ENCODE measurements around the gene AIPL1. TPM values are rescaled to one million over a fixed set of nuclear protein-coding genes. Genes with fewer than 3 reads are reported as not detected.

The AIPL1 gene
- total RNA-seq, 1 experiment from 2014 or later, result not detected

GRCh38 chr17:6377906-6378305 is 57.0 kb downstream of the AIPL1 start:
- no peak overlapping the region for H3K27ac ChIP-seq (ENCODE audit: low read length)
- in situ Hi-C loops (cut with HindIII; ENCODE audit: low pct_unique_long_range_greater_than_20kb, low sequenced_read_pairs), result no loop called here
- no peak overlapping the region for H3K4me3 ChIP-seq (ENCODE audit: low read depth in 2 of 2, low read length in 2 of 2)
- no peaks in the 10 kb centered on the region for H3K36me3 ChIP-seq (ENCODE audit: control insufficient read depth, insufficient read depth, low read length)
- no peaks in the 10 kb centered on the region for H3K27me3 ChIP-seq (ENCODE audit: control insufficient read depth, insufficient read depth, low read length)
- BruUV-seq (replicated peaks), result no TSS peak
- ChIA-PET CTCF (no interaction called here), POLR2A (interaction anchor here (0.9 kb wide), 1 partner anchor 532 kb away, joined by 3 read pairs; no protein-coding TSS in a partner anchor)
- intact Hi-C loops (cut with micrococcal nuclease; ENCODE audit: unreplicated experiment), result no loop called here
- no peaks in the 10 kb centered on the region for H3K4me1 ChIP-seq (ENCODE audit: control insufficient read depth, insufficient read depth, low read length)
- no peaks in the 10 kb centered on the region for H3K9me3 ChIP-seq (ENCODE audit: control insufficient read depth, insufficient read depth, low read depth, low read length)
- DNase-seq (ENCODE audit: low read depth, low spot score) (no peak), ATAC-seq (no peak)
- TF ChIP-seq SIN3A (IDR thresholded peaks at IDR 0.05; ENCODE audit: borderline replicate concordance, insufficient read depth, low read depth, low read length), result no peak
- TF ChIP-seq REST (IDR thresholded peaks at IDR 0.05; ENCODE audit: insufficient read depth in 1 of 2, low read depth in 2 of 2, low read length in 1 of 2), result no peak
- no peak for TF ChIP-seq POLR2AphosphoS5 (IDR thresholded peaks at IDR 0.05; ENCODE audit: low read depth, low read length)
- no peak for TF ChIP-seq TCF7L2 (IDR thresholded peaks at IDR 0.05; ENCODE audit: low read depth, low read length)
- no peak for TF ChIP-seq CTCF (IDR thresholded peaks at IDR 0.05)

- H3K27me3 ChIP-seq (ENCODE audit: control insufficient read depth, insufficient read depth, low read length), result 0 out of 2 replicates have a peak, but pooled peaks cover 2% of the 10 kb centered on the region
- no peak for ATAC-seq
- no peak for DNase-seq (ENCODE audit: low read depth, low spot score)
- in situ Hi-C loops (cut with HindIII; ENCODE audit: low pct_unique_long_range_greater_than_20kb, low sequenced_read_pairs), result no loop called here
- no TSS peak for BruUV-seq (replicated peaks)
- intact Hi-C loops (cut with micrococcal nuclease; ENCODE audit: unreplicated experiment), result no loop called here
- no peak overlapping the region for H3K27ac ChIP-seq (ENCODE audit: low read length)
- H3K36me3 ChIP-seq (ENCODE audit: control insufficient read depth, insufficient read depth, low read length), result no peaks in the 10 kb centered on the region
- POLR2A ChIA-PET, result interaction anchor here (0.6 kb wide), 1 partner anchor 286 kb away, joined by 3 read pairs; no protein-coding TSS in a partner anchor
- TF ChIP-seq CTCF (IDR thresholded peaks at IDR 0.05) (no peak), SIN3A (IDR thresholded peaks at IDR 0.05; ENCODE audit: borderline replicate concordance, insufficient read depth, low read depth, low read length) (no peak), REST (IDR thresholded peaks at IDR 0.05; ENCODE audit: insufficient read depth in 1 of 2, low read depth in 2 of 2, low read length in 1 of 2) (no peak), POLR2AphosphoS5 (IDR thresholded peaks at IDR 0.05; ENCODE audit: low read depth, low read length) (no peak), TCF7L2 (IDR thresholded peaks at IDR 0.05; ENCODE audit: low read depth, low read length) (no peak)
- no peaks in the 10 kb centered on the region for H3K9me3 ChIP-seq (ENCODE audit: control insufficient read depth, insufficient read depth, low read depth, low read length)
- H3K4me3 ChIP-seq (ENCODE audit: low read depth in 2 of 2, low read length in 2 of 2), result no peak overlapping the region
- H3K4me1 ChIP-seq (ENCODE audit: control insufficient read depth, insufficient read depth, low read length), result no peaks in the 10 kb centered on the region
- CTCF ChIA-PET, result no interaction called here
Observed at GRCh38 chr17:6376931-6377361, 58.0 kb downstream of the AIPL1 start.
